ENCODE results near the gene CRCP. TPM values are rescaled to one million over a fixed set of nuclear protein-coding genes. Genes with fewer than 3 reads are reported as not detected.
"Not testable (repeated sequence)": the region's sequence is repeated elsewhere in the genome, so short reads cannot be mapped to it uniquely, and the experiment has no call there.

CRCP gene
- total and polyA plus RNA-seq, 8 donors = 15.7 to 99.5 (median 28.2) TPM

DNA sequence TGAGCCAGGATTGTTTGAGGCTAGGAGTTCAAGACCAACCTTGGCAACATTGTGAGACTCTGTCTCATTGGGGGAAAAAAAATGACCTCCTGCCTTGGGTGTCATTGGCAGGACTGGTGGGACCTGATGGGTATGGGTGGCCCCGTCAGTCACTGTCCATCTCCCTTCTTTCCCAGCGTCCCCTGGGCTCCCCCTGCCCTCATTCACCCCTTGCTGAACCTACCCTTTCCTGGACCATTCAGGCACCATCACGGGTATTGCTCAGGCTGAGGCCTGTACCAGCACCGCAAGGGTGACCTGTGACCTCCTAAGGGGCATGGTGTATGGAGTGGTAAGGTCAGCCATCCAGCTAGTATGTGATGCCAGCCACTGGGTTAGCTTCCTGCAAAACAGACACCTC is 19.6 kb upstream of the CRCP start:
- no peak for DNase-seq
- Histone ChIP-seq H3K9me3 (no peaks in the 10 kb centered on the region), H3K4me3 (no peak overlapping the region), H3K4me1 (peaks cover 5 to 8% (median 6%) of the 10 kb centered on the region in 4 donors), H3K27me3 (no peaks in the 10 kb centered on the region), H3K27ac (no peak overlapping the region), H3K36me3 (peaks cover 9 to 36% (median 29%) of the 10 kb centered on the region in 4 donors)
- intact Hi-C loops (cut with DNase I; ENCODE audit: low total_unique reads) = no loop called here
- TF ChIP-seq POLR2A (IDR thresholded peaks at IDR 0.05) (no peak), POLR2AphosphoS5 (IDR thresholded peaks at IDR 0.05) (no peak), EP300 (IDR thresholded peaks at IDR 0.05) (no peak)
- TF ChIP-seq, protein P1, sequence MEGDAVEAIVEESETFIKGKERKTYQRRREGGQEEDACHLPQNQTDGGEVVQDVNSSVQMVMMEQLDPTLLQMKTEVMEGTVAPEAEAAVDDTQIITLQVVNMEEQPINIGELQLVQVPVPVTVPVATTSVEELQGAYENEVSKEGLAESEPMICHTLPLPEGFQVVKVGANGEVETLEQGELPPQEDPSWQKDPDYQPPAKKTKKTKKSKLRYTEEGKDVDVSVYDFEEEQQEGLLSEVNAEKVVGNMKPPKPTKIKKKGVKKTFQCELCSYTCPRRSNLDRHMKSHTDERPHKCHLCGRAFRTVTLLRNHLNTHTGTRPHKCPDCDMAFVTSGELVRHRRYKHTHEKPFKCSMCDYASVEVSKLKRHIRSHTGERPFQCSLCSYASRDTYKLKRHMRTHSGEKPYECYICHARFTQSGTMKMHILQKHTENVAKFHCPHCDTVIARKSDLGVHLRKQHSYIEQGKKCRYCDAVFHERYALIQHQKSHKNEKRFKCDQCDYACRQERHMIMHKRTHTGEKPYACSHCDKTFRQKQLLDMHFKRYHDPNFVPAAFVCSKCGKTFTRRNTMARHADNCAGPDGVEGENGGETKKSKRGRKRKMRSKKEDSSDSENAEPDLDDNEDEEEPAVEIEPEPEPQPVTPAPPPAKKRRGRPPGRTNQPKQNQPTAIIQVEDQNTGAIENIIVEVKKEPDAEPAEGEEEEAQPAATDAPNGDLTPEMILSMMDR (IDR thresholded peaks at IDR 0.05) = no peak
- WGBS, 5 donors = 83 to 94% (median 86%) methylated on average over 2 to 4 of the region's 4 CpGs

DNA sequence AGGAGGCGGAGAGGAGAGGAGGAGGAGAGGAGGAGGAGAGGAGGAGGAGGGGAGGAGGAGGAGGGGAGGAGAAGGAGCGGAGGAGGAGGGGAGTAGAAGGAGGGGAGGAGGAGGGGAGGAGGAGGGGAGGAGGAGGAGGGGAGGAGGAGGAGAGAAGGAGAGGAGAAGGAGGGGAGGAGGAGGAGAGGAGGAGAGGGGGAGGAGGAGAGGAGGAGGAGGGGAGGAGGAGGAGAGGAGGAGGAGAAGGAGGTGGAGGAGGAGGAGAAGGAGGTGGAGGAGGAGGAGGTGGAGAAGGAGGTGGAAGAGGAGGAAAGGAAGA is 15.5 kb upstream of the CRCP start:
- H3K9me3 ChIP-seq = no peaks in the 10 kb centered on the region
- TF ChIP-seq POLR2A (IDR thresholded peaks at IDR 0.05) (no peak), EP300 (IDR thresholded peaks at IDR 0.05) (no peak), POLR2AphosphoS5 (IDR thresholded peaks at IDR 0.05) (no peak)
- TF ChIP-seq, protein P1 (IDR thresholded peaks at IDR 0.05) = no peak
- H3K4me3 ChIP-seq = no peak overlapping the region
- H3K36me3 ChIP-seq = no peaks in the 10 kb centered on the region
- intact Hi-C loops (cut with DNase I; ENCODE audit: low total_unique reads) = no loop called here
- peak overlapping the region; percentile 87 to 97 (median 90) for H3K27ac ChIP-seq
- no peaks in the 10 kb centered on the region for H3K27me3 ChIP-seq
- DNase-seq = no peak
- 80% methylated on average over 1 of the region's 2 CpGs; no CpG with 5 or more reads in 4 of the 5 donors for WGBS, 5 donors
- peaks cover 5 to 17% (median 11%) of the 10 kb centered on the region in 4 donors for H3K4me1 ChIP-seq

DNA sequence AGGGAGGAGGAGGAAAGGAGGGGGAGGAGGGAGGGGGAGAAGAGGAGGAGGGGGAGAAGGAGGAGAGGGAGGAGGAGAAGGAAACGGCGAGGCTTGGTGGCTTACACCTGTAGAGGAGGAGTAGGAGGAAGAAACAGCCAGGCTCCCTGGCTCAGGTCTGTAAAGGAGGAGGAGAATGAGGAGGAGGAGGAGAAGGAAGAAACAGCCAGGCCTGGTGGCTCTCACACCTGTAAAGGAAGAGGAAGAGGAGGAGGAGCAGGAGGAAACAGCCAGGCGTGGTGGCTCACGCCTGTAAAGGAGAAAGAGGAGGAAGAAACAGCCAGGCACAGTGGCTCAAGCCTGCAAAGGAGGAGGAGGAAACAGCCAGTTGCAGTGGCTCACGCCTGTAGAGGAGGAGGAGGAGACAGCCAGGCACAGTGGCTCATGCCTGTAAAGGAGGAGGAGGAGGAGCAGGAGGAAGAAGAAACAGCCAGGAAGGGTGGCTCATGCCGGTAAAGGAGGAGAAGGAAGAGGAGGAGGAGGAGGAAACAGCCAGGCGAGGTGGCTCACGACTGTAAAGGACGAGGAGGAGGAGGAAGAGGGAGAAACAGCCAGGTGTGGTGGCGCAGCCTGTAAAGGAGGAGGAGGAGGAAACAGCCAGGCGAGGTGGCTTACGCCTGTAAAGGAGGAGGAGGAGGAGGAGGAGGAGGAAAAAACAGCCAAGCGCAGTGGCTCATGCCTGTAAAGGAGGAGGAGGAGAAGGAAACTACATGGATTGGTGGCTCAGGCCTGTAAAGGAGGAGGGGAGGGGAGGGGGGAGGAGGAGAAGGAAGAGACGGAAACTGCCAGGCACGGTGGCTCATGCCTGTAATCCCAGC is 14.9 kb upstream of the CRCP start:
- H3K36me3 ChIP-seq = no peaks in the 10 kb centered on the region
- H3K4me1 ChIP-seq = peaks cover 5 to 17% (median 11%) of the 10 kb centered on the region in 4 donors
- H3K27ac ChIP-seq = peak overlapping the region; percentile 87 to 97 (median 90)
- no peak for TF ChIP-seq EP300 (IDR thresholded peaks at IDR 0.05)
- peak in 2 of 3 donors; percentile 18 to 60 for TF ChIP-seq POLR2AphosphoS5 (IDR thresholded peaks at IDR 0.05)
- peak in 1 of 4 donors; percentile 12 for TF ChIP-seq POLR2A (IDR thresholded peaks at IDR 0.05)
- intact Hi-C loops (cut with DNase I; ENCODE audit: low total_unique reads) = no loop called here
- 0 to 2% (median 1%) methylated on average over 15 of the region's 15 CpGs for WGBS, 5 donors
- peak; percentile 83 to 91 for DNase-seq
- peak overlapping the region; percentile 29 to 47 (median 38) for H3K4me3 ChIP-seq
- H3K27me3 ChIP-seq = no peaks in the 10 kb centered on the region
- no peaks in the 10 kb centered on the region for H3K9me3 ChIP-seq

DNA sequence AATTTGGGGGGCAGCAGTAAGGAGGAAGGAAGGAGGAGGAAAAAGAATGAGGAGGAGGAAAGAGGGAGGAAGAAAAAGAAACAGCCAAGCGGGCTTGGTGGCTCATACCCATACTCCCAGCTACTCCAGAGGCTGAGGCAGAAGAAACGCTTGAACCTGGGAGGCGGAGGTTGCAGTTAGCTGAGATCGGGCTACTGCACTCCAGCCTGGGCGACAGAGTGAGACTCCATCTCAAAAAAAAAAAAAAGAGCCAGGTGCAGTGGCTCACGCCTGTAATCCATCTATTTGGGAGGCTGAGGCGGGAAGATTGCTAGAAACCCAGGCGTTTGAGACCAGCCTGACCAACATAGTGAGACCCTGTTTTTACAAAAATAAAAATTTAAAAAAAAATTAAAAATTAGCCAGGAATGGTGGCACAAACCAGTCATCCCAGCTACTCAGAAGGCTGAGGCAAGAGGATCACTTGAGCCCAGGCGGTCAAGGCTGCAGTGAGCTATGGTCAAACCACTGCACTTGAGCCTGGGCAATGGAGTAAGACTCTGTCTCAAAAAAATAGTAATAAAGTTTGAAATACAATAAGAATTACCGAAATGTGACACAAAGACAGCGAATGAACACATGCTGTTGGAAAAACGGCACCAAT is 14.1 kb upstream of the CRCP start:
- TF ChIP-seq POLR2AphosphoS5 (IDR thresholded peaks at IDR 0.05) (no peak), POLR2A (IDR thresholded peaks at IDR 0.05) (no peak), EP300 (IDR thresholded peaks at IDR 0.05) (no peak)
- TF ChIP-seq, protein P1 (IDR thresholded peaks at IDR 0.05) = no peak
- H3K4me1 ChIP-seq = peaks cover 5 to 17% (median 11%) of the 10 kb centered on the region in 4 donors
- H3K36me3 ChIP-seq = no peaks in the 10 kb centered on the region
- peak overlapping the region; percentile 29 to 47 (median 38) for H3K4me3 ChIP-seq
- WGBS, 5 donors = 46 to 57% (median 51%) methylated on average over 12 of the region's 12 CpGs
- no peak for DNase-seq
- intact Hi-C loops (cut with DNase I; ENCODE audit: low total_unique reads) = no loop called here
- H3K27ac ChIP-seq = peak overlapping the region; percentile 87 to 97 (median 90)
- H3K9me3 ChIP-seq = no peaks in the 10 kb centered on the region
- no peaks in the 10 kb centered on the region for H3K27me3 ChIP-seq

DNA sequence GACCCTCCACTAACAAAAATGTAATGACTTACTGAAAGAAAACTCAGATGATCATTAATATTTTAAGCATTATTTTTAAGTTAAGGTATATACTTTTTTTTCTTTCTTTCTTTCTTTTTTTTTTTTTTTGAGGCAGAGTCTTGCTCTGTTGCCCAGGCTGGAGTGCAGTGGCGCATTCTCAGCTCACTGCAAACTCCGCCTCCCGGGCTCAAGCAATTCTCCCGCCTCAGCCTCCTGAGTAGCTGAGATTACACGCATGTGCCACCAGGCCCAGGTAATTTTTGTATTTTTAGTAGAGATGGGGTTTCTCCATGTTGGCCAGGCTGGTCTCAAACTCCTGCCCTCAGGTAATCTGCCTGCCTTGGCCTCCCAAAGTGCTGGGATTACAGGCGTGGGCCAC is 12.5 kb upstream of the CRCP start:
- H3K27me3 ChIP-seq; H3K4me3 ChIP-seq; H3K9me3 ChIP-seq; H3K27ac ChIP-seq; intact Hi-C loops (cut with DNase I; ENCODE audit: low total_unique reads); H3K36me3 ChIP-seq; DNase-seq: not testable (repeated sequence)
- 88 to 99% (median 96%) methylated on average over 6 of the region's 6 CpGs for WGBS, 5 donors
- peaks cover 5 to 17% (median 11%) of the 10 kb centered on the region in 4 donors for H3K4me1 ChIP-seq

DNA sequence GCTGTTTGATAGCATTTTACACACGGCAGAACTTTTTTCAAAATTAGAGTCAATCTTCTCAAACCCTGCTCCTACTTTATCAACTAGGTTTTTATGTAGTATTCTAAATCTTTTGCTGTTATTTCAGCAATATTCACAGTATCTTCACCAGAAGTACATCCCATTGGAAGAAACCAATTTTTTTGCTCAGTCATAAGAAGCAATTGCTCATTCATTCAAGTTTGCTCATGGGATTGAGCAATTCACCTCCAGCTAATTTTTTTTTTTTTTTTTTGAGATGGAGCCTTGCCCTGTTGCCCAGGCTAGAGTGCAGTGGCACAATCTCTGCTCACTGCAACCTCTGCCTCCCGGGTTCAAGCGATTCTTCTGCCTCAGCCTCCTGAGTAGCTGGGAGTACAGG is 10.7 kb upstream of the CRCP start:
- peaks cover 5 to 17% (median 11%) of the 10 kb centered on the region in 4 donors for H3K4me1 ChIP-seq
- H3K36me3 ChIP-seq; intact Hi-C loops (cut with DNase I; ENCODE audit: low total_unique reads); DNase-seq; H3K9me3 ChIP-seq; H3K4me3 ChIP-seq; H3K27ac ChIP-seq; H3K27me3 ChIP-seq: not testable (repeated sequence)
- 93 to 100% (median 97%) methylated on average over 3 of the region's 3 CpGs for WGBS, 5 donors

Data from stomach (tissue), 9 donors.